ENCODE measurements around the gene RGS9. TPM values are rescaled to one million over a fixed set of nuclear protein-coding genes. Genes with fewer than 3 reads are reported as not detected.

The RGS9 gene
- total RNA-seq, 1 experiment from 2014 or later: 8.6 TPM

DNA sequence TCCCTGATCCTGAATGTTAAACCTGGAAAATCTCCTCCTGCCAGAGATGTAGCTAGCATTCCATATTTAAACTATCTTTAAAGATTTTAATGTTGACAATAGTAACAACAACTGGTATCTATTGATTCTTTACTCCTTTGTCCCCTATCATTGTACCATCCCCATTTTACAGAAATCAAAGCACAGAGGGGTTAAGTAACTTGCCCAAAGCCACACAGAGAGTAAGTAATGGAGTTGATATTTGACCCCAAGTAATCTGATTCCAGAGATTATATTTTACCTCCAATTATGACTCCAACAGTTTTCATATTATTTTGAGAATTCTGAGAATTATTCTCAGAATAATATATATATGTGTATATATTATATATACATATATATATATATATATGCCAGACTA, 37.7 kb upstream of the RGS9 start:
- no peak for DNase-seq (ENCODE audit: low read depth, low spot score)
- no peak overlapping the region for H3K27ac ChIP-seq (ENCODE audit: low read depth, low read length)
- peak overlapping the region; percentile 85 for H3K4me2 ChIP-seq (ENCODE audit: low read length)
- no peaks in the 10 kb centered on the region for H3K9me3 ChIP-seq (ENCODE audit: control insufficient read depth in 1 of 2, insufficient read depth in 1 of 2, low read depth in 1 of 2, low read length in 2 of 2)
- no peaks in the 10 kb centered on the region for H3K36me3 ChIP-seq (ENCODE audit: control insufficient read depth in 1 of 2, insufficient read depth in 2 of 2, low read length in 2 of 2)
- no peak overlapping the region for H3K4me3 ChIP-seq (replicated peaks in 1 of 2; ENCODE audit: low read depth in 1 of 2, low read length in 2 of 2)
- no peaks in the 10 kb centered on the region for H3K9me2 ChIP-seq (ENCODE audit: insufficient read depth)
- H2AFZ ChIP-seq (ENCODE audit: low read depth, low read length, poor library complexity, severe bottlenecking): no peak overlapping the region
- intact Hi-C loops (cut with micrococcal nuclease): no loop called here
- peaks cover 16 to 25% of the 10 kb centered on the region in 2 experiments for H3K4me1 ChIP-seq (ENCODE audit: control insufficient read depth in 1 of 2, insufficient read depth in 2 of 2, low read length in 2 of 2)
- no TSS peak for BruUV-seq (replicated peaks)
- CTCF ChIA-PET: interaction anchor here (1.0 to 3.5 kb wide), 24 partner anchors 9 to 679 kb away, joined by 3 to 27 read pairs (median 8); partner anchors contain the start of genes GNA13 and RGS9
- no peaks in the 10 kb centered on the region for H4K20me1 ChIP-seq (ENCODE audit: insufficient read depth)
- no peak for ATAC-seq
- no peaks in the 10 kb centered on the region for H3K27me3 ChIP-seq (ENCODE audit: insufficient read depth, low read length)
- H3K79me2 ChIP-seq (ENCODE audit: insufficient read depth, low read length): no peaks in the 10 kb centered on the region
- POLR2A ChIA-PET: interaction anchor here (0.7 to 2.5 kb wide), 11 partner anchors 10 to 322 kb away, joined by 3 to 8 read pairs (median 4); partner anchors contain the start of gene GNA13
- no peak overlapping the region for H3K9ac ChIP-seq (ENCODE audit: low read length)
- RAD21 ChIA-PET (ENCODE audit: low non-redundant PET in 1 of 2, low total read pairs in 2 of 2, uncharacterized antibody in 2 of 2, unreplicated experiment in 2 of 2): interaction anchor here (1.0 to 1.3 kb wide), 4 partner anchors 24 to 43 kb away, joined by 3 to 5 read pairs (median 4); partner anchors contain the start of gene GNA13 (in 2 of the 2)
- TF ChIP-seq ELF1 (IDR thresholded peaks at IDR 0.05; ENCODE audit: borderline replicate concordance, low read depth) (no peak), POLR2A (IDR thresholded peaks at IDR 0.05; ENCODE audit: borderline replicate concordance, extremely low read depth, insufficient read depth, insufficient read length) (no peak), EZH2phosphoT487 (IDR thresholded peaks at IDR 0.05; ENCODE audit: borderline replicate concordance) (no peak), TCF7L2 (IDR thresholded peaks at IDR 0.05; ENCODE audit: borderline replicate concordance, extremely low read depth, insufficient read depth, insufficient read length) (no peak)
- TF ChIP-seq, protein P1, sequence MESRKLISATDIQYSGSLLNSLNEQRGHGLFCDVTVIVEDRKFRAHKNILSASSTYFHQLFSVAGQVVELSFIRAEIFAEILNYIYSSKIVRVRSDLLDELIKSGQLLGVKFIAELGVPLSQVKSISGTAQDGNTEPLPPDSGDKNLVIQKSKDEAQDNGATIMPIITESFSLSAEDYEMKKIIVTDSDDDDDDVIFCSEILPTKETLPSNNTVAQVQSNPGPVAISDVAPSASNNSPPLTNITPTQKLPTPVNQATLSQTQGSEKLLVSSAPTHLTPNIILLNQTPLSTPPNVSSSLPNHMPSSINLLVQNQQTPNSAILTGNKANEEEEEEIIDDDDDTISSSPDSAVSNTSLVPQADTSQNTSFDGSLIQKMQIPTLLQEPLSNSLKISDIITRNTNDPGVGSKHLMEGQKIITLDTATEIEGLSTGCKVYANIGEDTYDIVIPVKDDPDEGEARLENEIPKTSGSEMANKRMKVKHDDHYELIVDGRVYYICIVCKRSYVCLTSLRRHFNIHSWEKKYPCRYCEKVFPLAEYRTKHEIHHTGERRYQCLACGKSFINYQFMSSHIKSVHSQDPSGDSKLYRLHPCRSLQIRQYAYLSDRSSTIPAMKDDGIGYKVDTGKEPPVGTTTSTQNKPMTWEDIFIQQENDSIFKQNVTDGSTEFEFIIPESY (IDR thresholded peaks at IDR 0.05; ENCODE audit: extremely low read depth, insufficient replicate concordance, low read length): no peak

DNA sequence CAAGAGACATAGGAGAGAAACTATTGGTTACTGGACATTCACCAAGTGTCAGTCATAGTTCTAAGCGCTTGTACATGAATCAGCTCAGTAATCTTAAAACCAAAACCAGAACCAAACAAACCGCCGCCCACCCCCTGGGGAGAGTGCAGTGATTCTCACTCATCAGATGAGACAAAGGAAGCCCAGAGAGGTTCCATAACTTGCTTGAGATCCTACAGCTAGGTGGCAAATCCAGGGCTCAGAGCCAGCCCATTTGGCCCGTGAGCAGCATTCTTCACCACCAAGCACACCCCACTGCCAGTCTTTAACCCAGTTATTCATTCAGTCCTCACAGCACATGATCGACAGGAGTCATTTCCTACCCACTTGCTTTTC, 37.2 kb upstream of the RGS9 start:
- Histone ChIP-seq H3K4me1 (ENCODE audit: control insufficient read depth in 1 of 2, insufficient read depth in 2 of 2, low read length in 2 of 2) (peaks cover 16 to 25% of the 10 kb centered on the region in 2 experiments), H3K4me2 (ENCODE audit: low read length) (peak overlapping the region; percentile 85), H3K36me3 (ENCODE audit: control insufficient read depth in 1 of 2, insufficient read depth in 2 of 2, low read length in 2 of 2) (no peaks in the 10 kb centered on the region), H3K27ac (ENCODE audit: low read depth, low read length) (peak overlapping the region; percentile 69), H4K20me1 (ENCODE audit: insufficient read depth) (no peaks in the 10 kb centered on the region), H3K9me2 (ENCODE audit: insufficient read depth) (no peaks in the 10 kb centered on the region), H2AFZ (ENCODE audit: low read depth, low read length, poor library complexity, severe bottlenecking) (peak overlapping the region; percentile 20), H3K4me3 (replicated peaks in 1 of 2; ENCODE audit: low read depth in 1 of 2, low read length in 2 of 2) (peak overlapping the region; percentile 54 to 65), H3K27me3 (ENCODE audit: insufficient read depth, low read length) (no peaks in the 10 kb centered on the region), H3K9ac (ENCODE audit: low read length) (peak overlapping the region; percentile 64), H3K79me2 (ENCODE audit: insufficient read depth, low read length) (no peaks in the 10 kb centered on the region), H3K9me3 (ENCODE audit: control insufficient read depth in 1 of 2, insufficient read depth in 1 of 2, low read depth in 1 of 2, low read length in 2 of 2) (no peaks in the 10 kb centered on the region)
- DNase-seq (ENCODE audit: low read depth, low spot score) (peak; percentile 80), ATAC-seq (peak; percentile 72)
- TSS peak; percentile 84 for BruUV-seq (replicated peaks)
- ChIA-PET CTCF (interaction anchor here (0.7 to 3.5 kb wide), 32 partner anchors 9 to 680 kb away, joined by 3 to 27 read pairs (median 6); partner anchors contain the start of genes GNA13 and RGS9), POLR2A (interaction anchor here (0.6 to 2.5 kb wide), 11 partner anchors 11 to 391 kb away, joined by 3 to 8 read pairs (median 4); partner anchors contain the start of gene GNA13), RAD21 (ENCODE audit: low non-redundant PET in 1 of 2, low total read pairs in 2 of 2, uncharacterized antibody in 2 of 2, unreplicated experiment in 2 of 2) (interaction anchor here (1.0 to 1.3 kb wide), 4 partner anchors 24 to 43 kb away, joined by 3 to 5 read pairs (median 4); partner anchors contain the start of gene GNA13 (in 2 of the 2))
- TF ChIP-seq ZNF274 (IDR thresholded peaks at IDR 0.05; ENCODE audit: low read depth, low read length): no peak
- no peak for TF ChIP-seq EZH2phosphoT487 (IDR thresholded peaks at IDR 0.05; ENCODE audit: borderline replicate concordance)
- 0 out of 2 replicates have a peak, but pooled peaks have one; percentile 9 for TF ChIP-seq SIN3A (IDR thresholded peaks at IDR 0.05; ENCODE audit: low read depth)
- TF ChIP-seq, protein P2, sequence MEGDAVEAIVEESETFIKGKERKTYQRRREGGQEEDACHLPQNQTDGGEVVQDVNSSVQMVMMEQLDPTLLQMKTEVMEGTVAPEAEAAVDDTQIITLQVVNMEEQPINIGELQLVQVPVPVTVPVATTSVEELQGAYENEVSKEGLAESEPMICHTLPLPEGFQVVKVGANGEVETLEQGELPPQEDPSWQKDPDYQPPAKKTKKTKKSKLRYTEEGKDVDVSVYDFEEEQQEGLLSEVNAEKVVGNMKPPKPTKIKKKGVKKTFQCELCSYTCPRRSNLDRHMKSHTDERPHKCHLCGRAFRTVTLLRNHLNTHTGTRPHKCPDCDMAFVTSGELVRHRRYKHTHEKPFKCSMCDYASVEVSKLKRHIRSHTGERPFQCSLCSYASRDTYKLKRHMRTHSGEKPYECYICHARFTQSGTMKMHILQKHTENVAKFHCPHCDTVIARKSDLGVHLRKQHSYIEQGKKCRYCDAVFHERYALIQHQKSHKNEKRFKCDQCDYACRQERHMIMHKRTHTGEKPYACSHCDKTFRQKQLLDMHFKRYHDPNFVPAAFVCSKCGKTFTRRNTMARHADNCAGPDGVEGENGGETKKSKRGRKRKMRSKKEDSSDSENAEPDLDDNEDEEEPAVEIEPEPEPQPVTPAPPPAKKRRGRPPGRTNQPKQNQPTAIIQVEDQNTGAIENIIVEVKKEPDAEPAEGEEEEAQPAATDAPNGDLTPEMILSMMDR (IDR thresholded peaks at IDR 0.05 in 2 of 3, conservative IDR thresholded peaks at IDR 0.05 in 1 of 3; ENCODE audit: borderline replicate concordance in 1 of 3, insufficient read depth in 1 of 3, low read depth in 2 of 3, low read length in 2 of 3): 0 out of 6 replicates have a peak, but pooled peaks of 1 of the 3 experiments have one; percentile 13
- TF ChIP-seq, protein P3, sequence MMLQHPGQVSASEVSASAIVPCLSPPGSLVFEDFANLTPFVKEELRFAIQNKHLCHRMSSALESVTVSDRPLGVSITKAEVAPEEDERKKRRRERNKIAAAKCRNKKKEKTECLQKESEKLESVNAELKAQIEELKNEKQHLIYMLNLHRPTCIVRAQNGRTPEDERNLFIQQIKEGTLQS (IDR thresholded peaks at IDR 0.05): no peak
- TF ChIP-seq YY1 (IDR thresholded peaks at IDR 0.05; ENCODE audit: extremely low read depth, insufficient replicate concordance, low read depth, low read length): peak; percentile 17
- peak; percentile 31; the same call in 1 of the 2 replicates for TF ChIP-seq POLR2AphosphoS5 (IDR thresholded peaks at IDR 0.05; ENCODE audit: low read depth, low read length)
- intact Hi-C loops (cut with micrococcal nuclease): loop anchor here (2.0 to 5.0 kb wide), 3 partner anchors 37 to 138 kb away; partner anchors contain the start of gene RGS9
